NCI-H1930 (cell line): ENCODE results near the gene RGS16.
A peak's percentile ranks its signal among the peaks of the same experiment; 100 is the strongest.

Experiments used
- DNase-seq, 2 experiments: peaks; one replicate each; lab custom pipeline; 2025; lab: John Stamatoyannopoulos, UW

RGS16 gene

GRCh38 chr1:182629499-182630096 is 25.4 kb upstream of the RGS16 start:
- no peak for DNase-seq

GRCh38 chr1:182629080-182629479 is 24.9 kb upstream of the RGS16 start:
- no peak for DNase-seq

- no peak for DNase-seq
Observed at GRCh38 chr1:182628657-182629056, 24.5 kb upstream of the RGS16 start.

GRCh38 chr1:182627622-182628021 is 23.4 kb upstream of the RGS16 start:
- DNase-seq: no peak

GRCh38 chr1:182626527-182626926 is 22.3 kb upstream of the RGS16 start:
- no peak for DNase-seq

- DNase-seq: no peak
Observed at GRCh38 chr1:182625719-182626504, 21.7 kb upstream of the RGS16 start.

- no peak for DNase-seq
Observed at GRCh38 chr1:182625024-182625423, 20.8 kb upstream of the RGS16 start.

- no peak for DNase-seq
Observed at GRCh38 chr1:182624577-182624976, 20.4 kb upstream of the RGS16 start.

GRCh38 chr1:182622901-182623528 is 18.8 kb upstream of the RGS16 start:
- no peak for DNase-seq

GRCh38 chr1:182621906-182622305 is 17.7 kb upstream of the RGS16 start:
- no peak for DNase-seq

GRCh38 chr1:182620924-182621585 is 16.9 kb upstream of the RGS16 start:
- no peak for DNase-seq

GRCh38 chr1:182617734-182618351 is 13.7 kb upstream of the RGS16 start:
- DNase-seq: no peak

GRCh38 chr1:182617014-182617429 is 12.8 kb upstream of the RGS16 start:
- no peak for DNase-seq

- peak; percentile 46 to 94 for DNase-seq
Observed at GRCh38 chr1:182616130-182617013, 12.2 kb upstream of the RGS16 start.

GRCh38 chr1:182615468-182616129 is 11.4 kb upstream of the RGS16 start:
- peak in 1 of 2 experiments; percentile 51 for DNase-seq

- no peak for DNase-seq
Observed at GRCh38 chr1:182614796-182615454, 10.7 kb upstream of the RGS16 start.

GRCh38 chr1:182611787-182612186 is 7.6 kb upstream of the RGS16 start:
- DNase-seq: peak; percentile 18 to 25

GRCh38 chr1:182611326-182611725 is 7.1 kb upstream of the RGS16 start:
- DNase-seq: no peak

GRCh38 chr1:182610606-182611194 is 6.5 kb upstream of the RGS16 start:
- DNase-seq: no peak
